HG02798 (cell line): ENCODE measurements around the gene COL18A1.

Source experiments
- ATAC-seq: cut with Tn5 transposase; IDR thresholded peaks from one replicate; pipeline ENCODE4 v1.9.1; 2021; ENCODE audit warnings: mild to moderate bottlenecking; ENCODE audit not compliant: unreplicated experiment, poor library complexity

The COL18A1 gene

GRCh38 chr21:45393833-45394638 is 10.9 kb upstream of the COL18A1 start:
- no peak for ATAC-seq

DNA sequence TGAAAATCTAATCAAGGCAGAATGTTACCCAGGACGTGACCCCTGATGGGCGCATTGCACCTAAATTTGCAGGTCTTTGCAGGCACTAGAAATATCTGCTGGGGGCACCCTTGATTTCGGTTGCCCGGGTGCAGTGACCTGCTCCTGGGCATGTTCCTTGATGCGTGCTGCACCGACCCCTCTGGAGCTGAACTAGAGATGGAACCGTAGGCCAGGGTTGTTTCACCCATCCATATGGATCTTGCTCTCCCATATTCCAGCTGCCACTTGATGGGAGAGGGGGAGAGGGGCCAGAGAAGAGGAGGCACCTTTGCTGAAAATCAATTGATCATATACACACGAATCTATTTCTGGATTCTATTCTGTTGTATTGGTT is 8.4 kb upstream of the COL18A1 start:
- no peak for ATAC-seq

DNA sequence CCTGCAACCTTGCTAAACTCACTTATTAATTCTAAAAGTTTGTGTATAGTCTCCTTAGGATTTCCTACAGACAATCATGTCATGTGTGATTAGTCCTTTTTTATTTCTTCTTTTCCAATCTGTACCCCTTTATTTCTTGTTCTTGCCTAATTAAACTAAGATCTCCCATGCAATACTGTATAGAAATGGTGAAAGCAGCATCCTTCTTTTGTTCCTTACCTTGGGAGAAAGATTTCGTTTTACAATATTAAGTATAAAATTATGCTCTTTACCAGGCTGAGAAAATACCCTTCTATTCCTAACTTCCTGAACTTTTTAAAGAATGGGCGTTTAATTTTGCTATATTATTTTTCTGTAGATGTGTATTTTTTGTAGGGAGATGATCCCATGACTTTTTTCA is 7.6 kb upstream of the COL18A1 start:
- ATAC-seq = no peak

GRCh38 chr21:45401054-45401518 is 3.9 kb upstream of the COL18A1 start:
- no peak for ATAC-seq

GRCh38 chr21:45401916-45402900 is 2.8 kb upstream of the COL18A1 start:
- no peak for ATAC-seq

DNA sequence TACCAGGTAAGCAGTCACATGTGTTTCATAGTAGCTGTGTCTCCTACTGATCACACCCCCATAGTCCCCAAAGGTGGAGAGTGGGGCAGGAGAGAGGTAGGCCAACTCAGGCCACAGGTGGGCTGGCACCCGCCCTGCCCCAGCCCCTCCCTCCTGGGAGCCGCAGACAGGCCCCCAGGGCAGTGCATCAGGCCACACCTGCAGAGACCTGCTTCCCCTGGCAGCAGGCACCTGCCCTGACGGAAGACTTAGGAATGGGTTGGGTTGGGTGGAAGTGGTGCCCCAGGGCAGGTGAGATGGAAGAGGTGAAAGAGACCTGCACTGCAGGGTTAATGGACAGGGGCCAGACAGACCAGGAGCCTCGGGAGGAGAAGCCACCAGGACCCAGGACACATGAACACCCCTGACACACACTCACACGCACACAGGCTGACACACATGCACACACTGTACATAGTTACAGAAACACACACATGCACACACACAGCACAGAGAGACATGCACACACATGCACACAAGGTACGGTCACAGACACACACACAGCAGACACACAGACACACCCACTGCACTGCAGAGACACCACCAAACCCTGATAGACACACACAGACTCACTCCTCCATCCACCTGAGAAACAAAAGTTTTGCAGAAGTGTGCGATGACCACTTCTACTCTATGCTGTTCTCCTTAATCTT is 1.7 kb upstream of the COL18A1 start:
- ATAC-seq = no peak

GRCh38 chr21:45403825-45404729 is 888 bp upstream of the COL18A1 start:
- no peak for ATAC-seq

DNA sequence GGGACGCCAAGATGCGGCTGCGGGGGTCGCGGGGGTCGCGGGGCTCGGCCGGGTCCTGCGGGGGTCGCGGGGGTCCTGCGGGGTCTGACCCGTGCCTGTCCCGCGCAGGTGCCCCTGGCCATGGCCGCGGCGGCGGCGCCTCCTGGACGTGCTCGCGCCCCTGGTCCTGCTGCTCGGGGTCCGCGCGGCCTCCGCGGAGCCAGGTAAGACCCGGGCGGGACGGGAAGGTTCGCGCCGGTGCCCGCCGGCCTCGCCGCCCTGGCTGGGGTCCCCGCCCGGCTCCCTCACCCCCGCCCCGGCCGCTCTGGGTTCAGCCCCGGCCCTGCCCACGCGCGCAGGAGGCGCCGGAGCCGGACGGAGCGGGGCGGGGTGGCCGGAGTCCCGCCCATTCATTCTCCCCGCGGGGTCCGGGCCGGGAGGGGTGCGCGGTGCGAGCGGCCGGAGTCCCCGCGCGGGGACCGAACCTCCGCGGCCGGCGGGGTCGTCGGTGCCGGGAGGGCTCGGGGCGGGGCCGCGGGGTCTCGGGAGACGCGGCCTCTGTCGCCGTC is 380 bp downstream of the COL18A1 start:
- no peak for ATAC-seq

DNA sequence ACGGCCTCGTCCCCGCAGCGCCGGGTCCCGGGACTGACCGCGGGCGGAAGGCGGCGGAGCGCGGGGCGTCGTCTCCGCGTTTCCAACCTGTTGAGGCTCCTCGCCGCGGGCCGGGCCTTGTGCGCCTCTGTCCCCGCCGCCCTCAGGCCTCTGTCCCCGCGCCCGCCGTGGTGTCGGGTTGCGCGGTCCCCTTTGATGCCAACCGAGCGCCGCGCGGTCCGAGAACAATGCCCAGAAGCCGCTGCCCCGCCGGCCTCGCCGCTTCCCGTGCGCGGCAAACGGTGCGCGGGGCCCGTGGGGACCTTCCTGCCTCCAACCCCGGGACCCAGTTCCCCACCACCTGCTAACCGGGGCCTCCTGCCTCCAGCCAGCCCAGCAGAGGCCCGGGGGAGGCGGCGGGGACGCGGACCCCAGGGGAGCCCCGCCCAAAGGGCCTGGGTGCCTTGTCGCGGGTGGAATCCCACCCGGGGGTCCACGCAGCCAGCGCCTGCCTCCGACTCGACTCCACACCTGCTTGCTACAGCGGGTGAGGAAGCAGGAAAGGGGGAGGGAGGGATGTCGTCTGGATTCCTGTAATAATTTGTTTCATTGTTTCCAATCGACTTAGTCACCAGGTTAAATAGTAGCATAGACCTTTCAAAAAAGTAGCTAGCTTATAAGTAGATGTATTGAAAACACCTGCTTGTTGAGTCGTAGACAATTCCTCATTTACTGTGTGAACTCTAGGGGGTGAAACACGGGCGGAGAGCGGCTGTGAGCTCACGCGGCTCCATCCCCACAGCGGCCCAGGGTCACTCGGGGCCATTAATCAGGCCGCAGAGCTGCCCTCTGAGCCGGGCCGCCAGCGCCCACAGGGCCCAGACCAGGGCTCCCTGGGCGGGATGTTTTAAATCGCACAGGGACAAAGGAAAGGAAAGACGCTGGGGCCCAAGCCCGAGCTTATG is 1.1 kb downstream of the COL18A1 start:
- no peak for ATAC-seq

GRCh38 chr21:45406801-45407628 is 2.0 kb downstream of the COL18A1 start:
- no peak for ATAC-seq

DNA sequence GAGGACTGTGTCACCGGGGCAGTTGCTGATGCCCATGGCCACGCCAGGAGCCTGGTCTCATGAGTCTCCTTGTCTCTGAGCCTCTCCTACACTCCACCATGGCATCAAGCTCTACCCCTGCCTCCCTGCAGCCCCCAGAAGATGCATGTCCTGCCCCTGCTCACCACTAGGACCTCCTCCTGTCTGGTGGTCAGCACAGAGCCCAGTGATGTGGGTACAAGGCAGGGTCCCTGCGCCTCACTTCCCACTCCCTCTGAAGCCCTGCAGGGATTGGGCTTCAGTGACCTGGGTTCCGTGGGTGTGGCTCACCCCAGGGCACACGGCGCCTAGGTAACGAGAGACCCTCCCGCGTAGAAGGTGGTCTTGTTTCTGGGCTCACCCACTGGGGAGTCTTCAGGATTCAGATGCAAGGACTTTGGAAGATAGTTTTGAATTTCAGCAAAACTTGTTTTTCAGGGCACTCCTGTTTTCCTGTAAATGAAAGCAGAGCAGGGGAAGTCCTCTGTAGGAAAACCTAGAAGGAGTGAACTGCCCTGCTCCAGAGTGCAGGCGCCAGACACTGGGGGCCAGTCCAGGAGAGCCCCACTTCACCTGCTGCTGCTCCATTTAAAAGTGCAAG is 2.8 kb downstream of the COL18A1 start:
- no peak for ATAC-seq

DNA sequence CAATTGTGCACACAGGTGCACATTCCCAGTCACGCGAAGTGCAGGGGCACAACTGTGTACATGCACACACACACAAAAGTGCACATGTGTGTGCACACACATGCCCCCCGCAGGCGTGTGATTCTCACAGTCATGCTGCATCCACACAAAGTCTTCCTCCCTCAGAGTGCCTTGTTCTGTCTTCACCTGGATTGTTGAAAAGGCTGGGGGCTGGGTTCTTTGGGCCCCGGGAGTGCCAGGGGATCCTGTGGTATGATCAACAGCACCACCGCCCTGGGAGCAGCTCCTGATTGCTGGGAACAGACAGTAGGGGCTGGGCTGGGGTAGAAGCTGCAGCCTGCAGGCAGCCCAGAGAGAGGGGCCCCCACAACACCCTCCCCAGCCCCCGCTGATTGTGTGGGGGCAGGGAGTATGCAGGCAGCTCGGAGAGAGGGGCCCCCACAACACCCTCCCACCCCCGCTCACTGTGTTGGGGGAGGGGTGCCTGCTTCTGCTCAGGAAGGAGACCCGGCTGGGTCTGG is 3.4 kb downstream of the COL18A1 start:
- no peak for ATAC-seq

- ATAC-seq = no peak
Observed at GRCh38 chr21:45408801-45409261, 3.9 kb downstream of the COL18A1 start.

DNA sequence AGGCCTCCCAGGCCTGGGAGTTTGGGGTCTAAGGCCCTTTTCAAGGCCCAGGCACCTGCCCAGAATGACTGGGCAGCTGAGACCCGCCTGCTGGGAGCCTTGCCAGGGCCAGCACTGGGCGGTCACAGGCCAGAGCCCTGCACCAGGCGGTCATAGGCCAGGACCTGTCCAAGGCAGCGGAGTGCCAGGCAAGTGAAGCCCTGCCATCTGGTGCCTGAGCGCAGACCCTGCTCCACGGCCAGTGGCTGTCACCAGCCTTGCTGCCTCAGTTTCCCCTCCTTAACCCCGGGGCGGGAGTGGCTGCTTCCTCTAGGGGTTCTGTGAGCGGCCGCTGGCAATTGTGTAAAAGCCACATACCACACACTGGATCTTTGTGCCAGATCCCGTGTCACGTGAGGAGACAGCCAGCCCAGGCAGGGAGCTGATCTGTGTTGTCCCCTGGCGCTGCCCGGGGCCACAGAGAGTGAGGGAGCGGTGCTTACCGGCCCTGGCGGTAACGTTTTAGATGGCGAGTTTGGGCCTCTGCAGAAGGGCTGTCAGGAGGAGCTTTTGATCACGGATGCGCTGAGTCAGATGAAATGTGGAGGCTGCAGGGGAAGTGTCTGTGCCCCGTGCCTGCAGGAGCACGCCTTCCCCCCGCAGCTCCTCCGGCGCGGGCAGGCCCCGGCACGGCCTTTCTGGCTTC is 4.6 kb downstream of the COL18A1 start:
- ATAC-seq = no peak

DNA sequence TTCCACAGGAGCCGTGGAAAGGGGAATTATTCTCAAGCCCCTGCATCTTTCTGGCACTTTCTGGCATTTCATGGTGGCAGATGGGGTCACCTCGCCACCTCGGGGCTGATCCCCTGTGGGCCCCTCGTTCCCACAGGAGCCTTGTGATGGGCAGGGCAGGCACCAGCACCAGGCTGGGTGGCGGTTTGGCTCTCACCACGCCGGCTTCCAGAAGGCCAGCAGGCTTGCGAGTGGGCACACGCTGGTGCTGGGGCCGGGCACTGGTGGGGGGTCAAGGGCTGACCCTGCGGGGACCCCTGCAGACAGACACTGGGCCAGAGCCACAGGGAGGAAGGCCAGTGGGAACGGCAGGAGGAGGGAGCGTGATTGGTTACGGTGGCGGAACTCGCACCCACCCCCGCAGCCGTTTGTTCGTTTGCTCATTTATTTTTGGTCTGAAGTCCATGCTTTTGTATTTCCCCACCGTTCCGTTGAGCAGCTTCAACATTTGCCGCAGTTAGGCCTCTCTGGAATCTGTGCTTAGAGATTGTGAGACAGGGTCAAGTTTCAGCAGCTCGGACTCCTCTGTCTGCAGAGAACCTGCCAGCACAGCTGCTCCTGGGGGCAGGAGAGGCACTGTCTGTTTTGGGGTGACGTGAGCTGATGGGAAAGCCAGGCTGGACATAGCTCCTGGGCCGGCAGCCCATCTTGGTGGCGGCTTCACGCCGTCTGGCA is 5.3 kb downstream of the COL18A1 start:
- no peak for ATAC-seq
